ENCODE measurements around the gene FCSK.
"Not testable (repeated sequence)": the region's sequence is repeated elsewhere in the genome, so short reads cannot be mapped to it uniquely, and the experiment has no call there.

FCSK gene

DNA sequence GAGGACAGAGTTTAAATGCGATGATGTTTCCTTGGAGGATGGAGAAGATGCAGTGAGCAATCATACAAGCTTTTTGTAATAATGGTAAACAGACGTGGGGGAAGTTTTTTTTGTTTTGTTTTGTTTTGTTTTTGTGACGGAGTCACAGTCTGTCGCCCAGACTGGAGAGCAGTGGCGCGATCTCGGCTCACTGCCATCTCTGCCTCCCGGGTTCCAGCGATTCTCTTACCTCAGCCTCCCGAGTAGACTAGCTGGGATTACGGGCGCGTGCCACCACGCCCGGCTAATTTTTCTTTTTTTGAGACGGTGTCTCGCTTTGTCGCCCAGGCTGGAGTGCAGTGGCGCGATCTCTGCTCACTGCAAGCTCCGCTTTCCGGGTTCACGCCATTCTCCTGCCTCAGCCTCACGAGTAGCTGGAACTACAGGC, 70.0 kb downstream of the FCSK start:
- not testable (repeated sequence) for DNase-seq (ENCODE audit: low read depth)

GRCh38 chr16:70526403-70526802, 72.0 kb downstream of the FCSK start:
- DNase-seq (ENCODE audit: low read depth), result no peak

- no peak for DNase-seq (ENCODE audit: low read depth)
Measured at GRCh38 chr16:70527315-70527996, 73.1 kb downstream of the FCSK start.

DNA sequence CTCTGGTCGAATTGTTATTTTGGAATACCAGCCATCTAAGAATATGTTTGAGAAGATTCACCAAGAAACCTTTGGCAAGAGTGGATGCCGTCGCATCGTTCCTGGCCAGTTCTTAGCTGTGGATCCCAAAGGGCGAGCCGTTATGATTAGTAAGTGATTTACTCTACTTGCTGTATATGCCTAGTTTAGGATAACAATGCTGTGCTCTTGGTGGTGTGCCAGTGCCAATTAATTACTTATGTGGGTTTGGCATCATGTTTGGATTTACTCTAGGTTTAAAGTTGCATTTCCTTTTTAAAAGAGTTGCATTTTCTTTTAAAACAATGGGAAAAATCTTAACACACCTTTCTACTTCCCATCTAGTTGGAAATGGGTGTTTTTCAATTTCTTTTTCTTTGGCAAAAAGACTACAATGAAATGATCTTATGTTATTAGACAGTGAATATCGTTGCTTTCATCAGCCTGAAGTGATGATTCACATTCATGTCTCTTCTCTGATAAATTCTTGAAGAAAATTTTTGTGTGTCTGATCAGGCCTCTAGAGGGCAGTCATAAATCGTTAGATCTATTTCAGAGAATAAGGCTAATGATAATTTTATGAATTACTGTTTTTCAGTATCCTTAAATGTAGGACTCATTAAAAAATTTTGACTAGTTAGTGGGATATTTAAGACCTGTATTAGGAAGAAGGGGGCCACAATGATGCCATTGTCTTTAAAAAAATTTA, 74.8 kb downstream of the FCSK start:
- DNase-seq (ENCODE audit: low read depth), result peak; percentile 61
